Mucosa of descending colon (tissue), 3 donors: ENCODE measurements around the gene IER5L. TPM values are rescaled to one million over a fixed set of nuclear protein-coding genes. Genes with fewer than 3 reads are reported as not detected.

Source experiments
- ATAC-seq: fragments of 200-7000 bp; cut with Tn5 transposase; one replicate; pipeline ENCODE4 v1.9.1; 2020; ENCODE audit warnings: mild to moderate bottlenecking, moderate library complexity
- DNase-seq, 3 donors: peaks; one replicate each; pipeline ENCODE4 v3.0.0-alpha.2; 2020
- H3K36me3 ChIP-seq: fragments of 200-600 bp; one replicate; pipeline ENCODE4 v1.8.0; 2021; ENCODE audit warnings: low read depth, mild to moderate bottlenecking
- H3K4me1 ChIP-seq: fragments of 200-600 bp; one replicate; pipeline ENCODE4 v1.8.0; 2021; ENCODE audit warnings: low read depth, mild to moderate bottlenecking
- H3K4me3 ChIP-seq: fragments of 200-600 bp; one replicate; pipeline ENCODE4 v1.8.0; 2021; ENCODE audit warnings: mild to moderate bottlenecking
- H3K9me3 ChIP-seq: fragments of 200-600 bp; one replicate; pipeline ENCODE4 v1.8.0; 2021; ENCODE audit warnings: mild to moderate bottlenecking
- intact Hi-C, 2 donors: fragments of 100-400 bp; cut with DNase I in 1 of 2; cut with micrococcal nuclease in 1 of 2; formaldehyde crosslinking; loops; one replicate each; pipeline versions ENCODE4 v1.11.0 to v1.11.1; 2022; cut with DNase I, micrococcal nuclease
- long read RNA-seq, 2 donors: library from polyadenylated mRNA; unstranded; transcript quantifications; one replicate each; pipeline ENCODE4 v2.0.0, GENCODE V29; 2019 to 2021
- total RNA-seq, 3 donors: library from RNA; stranded (reverse); fragmentation: NEBNext Ultra II Directional in 2 of 3; extraction: Animal tissue kit (Norgen Biotek cat#: 25700) in 2 of 3; gene quantifications; one replicate each; pipeline versions ENCODE4 v1.2.1 to v1.2.4, GENCODE V29; 2021 to 2023
- TF ChIP-seq, protein P1 (sequence below): fragments of 200-600 bp; IDR thresholded peaks from one replicate; pipeline ENCODE4 v1.8.0; 2022; ENCODE audit warnings: antibody characterized with exemption, mild to moderate bottlenecking
- donor health status: DM: no; HTN: no; CAD: no; lungs with moderate emphysema.
- donor health status: DM: no; HTN: no; CAD: no.
- donor health status: DM: no; HTN: yes; CAD: no.

IER5L gene
- 1 to 10 TPM; 5.8 to 8.2 (median 8.0) TPM for total RNA-seq
- long read RNA-seq, donor 1, transcript IER5L-201 (1 exons, 2,711 nt): major isoform, 10 of 10 reads
- long read RNA-seq, donor 1, partial matches to known transcripts: 0 of 10 reads
- long read RNA-seq, donor 1, other reads (novel, unspliced or antisense): 0 of 10 reads
- long read RNA-seq, donor 2, partial matches to known transcripts: 0 of 4 reads
- long read RNA-seq, donor 2, other reads (novel, unspliced or antisense): 0 of 4 reads

DNA sequence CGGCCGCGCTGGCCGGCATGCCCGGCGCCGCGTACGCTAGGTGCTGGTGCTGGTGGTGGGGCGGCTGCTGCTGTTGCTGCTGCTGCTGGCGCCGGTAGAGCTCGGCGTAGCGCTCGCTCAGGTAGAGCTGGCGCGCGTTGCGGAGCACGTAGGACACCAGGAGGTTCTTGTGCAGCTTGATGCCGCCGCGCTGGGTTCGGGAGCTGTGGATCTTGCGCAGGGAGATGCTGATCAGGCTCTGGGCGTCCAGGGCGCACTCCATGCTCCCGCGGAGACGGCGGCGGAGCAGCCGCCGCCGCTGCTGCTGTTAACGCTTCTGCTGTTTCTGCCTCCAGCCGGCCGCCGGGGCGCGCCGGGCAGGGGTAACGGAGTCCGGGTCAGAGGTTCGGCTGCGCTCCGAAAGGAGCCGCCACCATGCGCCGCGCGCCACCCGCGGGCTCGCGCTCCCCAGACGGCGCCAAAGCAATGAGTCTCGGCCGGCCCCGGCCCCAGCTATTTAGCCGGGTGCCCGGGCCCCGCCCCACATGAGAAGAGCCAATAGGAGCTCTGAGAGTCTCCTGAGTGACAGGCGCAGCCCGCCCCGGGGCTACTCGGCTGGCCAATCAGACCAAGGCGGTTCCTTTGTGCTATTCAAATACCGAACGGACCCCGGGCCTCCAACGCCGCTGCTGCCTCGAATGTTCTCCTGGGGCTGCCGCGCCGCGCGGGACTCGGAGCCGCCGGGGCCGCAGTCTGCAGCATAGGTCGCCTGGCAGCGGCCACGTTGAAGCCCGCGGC is at the start of gene IER5L:
Gene IER5L, minus strand, starts transcription at position 471 of the 777 bp plus-strand sequence. Its CDS starts 209 bp downstream, at position 262.
- ATAC-seq (peak; percentile 78), DNase-seq (peak; percentile 95 to 97 (median 96))
- H3K4me1 ChIP-seq: peaks cover 41% of the 10 kb centered on the region
- no peaks in the 10 kb centered on the region for H3K36me3 ChIP-seq
- TF ChIP-seq, protein P1, sequence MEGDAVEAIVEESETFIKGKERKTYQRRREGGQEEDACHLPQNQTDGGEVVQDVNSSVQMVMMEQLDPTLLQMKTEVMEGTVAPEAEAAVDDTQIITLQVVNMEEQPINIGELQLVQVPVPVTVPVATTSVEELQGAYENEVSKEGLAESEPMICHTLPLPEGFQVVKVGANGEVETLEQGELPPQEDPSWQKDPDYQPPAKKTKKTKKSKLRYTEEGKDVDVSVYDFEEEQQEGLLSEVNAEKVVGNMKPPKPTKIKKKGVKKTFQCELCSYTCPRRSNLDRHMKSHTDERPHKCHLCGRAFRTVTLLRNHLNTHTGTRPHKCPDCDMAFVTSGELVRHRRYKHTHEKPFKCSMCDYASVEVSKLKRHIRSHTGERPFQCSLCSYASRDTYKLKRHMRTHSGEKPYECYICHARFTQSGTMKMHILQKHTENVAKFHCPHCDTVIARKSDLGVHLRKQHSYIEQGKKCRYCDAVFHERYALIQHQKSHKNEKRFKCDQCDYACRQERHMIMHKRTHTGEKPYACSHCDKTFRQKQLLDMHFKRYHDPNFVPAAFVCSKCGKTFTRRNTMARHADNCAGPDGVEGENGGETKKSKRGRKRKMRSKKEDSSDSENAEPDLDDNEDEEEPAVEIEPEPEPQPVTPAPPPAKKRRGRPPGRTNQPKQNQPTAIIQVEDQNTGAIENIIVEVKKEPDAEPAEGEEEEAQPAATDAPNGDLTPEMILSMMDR: no peak
- peak within 1 kb of the TSS; percentile 56 for H3K4me3 ChIP-seq
- H3K9me3 ChIP-seq: no peaks in the 10 kb centered on the region
- intact Hi-C loops: loop anchor here in 1 of 2 donors (5.0 to 10.0 kb wide), 2 partner anchors 307 to 434 kb away; no protein-coding TSS in a partner anchor

DNA sequence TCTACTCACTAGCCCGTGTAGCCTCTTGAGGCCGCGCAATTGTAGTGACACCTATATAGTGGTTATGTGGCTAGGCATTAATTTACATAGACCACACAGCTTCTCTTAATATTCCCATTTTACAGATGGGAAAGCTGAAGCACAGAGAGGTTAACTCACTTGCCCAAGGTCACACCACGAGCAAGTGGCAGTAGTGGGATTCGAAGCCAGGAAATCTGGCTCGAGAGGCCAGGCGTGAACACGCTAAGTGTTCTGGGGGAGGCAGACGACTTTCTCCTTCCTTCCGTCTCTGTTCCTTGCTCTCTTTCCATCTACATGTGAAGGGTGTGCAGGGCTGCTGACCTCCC is 49.8 kb upstream of the IER5L start:
- TF ChIP-seq, protein P1: no peak
- intact Hi-C loops: no loop called here
- Histone ChIP-seq H3K4me3 (no peak overlapping the region), H3K4me1 (peaks cover 6% of the 10 kb centered on the region), H3K36me3 (no peaks in the 10 kb centered on the region), H3K9me3 (no peaks in the 10 kb centered on the region)
- DNase-seq (no peak), ATAC-seq (no peak)

DNA sequence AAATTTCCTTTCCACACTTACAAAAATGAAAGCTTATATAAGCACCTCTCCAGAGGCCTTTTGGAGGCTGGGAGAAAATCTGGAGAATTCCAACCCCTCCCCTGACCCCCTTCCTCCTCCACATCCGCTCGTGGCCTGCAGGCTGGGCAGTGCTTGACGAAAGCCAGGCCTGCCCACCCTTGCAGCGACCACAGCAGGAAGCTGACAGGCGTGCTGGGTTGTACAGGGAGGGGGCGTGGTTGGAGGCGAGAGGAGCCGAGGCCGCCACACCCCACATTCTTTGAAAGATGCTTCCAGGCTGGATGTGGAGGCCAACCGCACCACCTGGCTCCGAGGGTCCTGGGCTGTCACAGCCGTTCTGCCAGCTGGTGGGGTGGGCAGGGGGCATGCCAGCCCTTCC is 47.8 kb upstream of the IER5L start:
- peaks cover 6% of the 10 kb centered on the region for H3K4me1 ChIP-seq
- intact Hi-C loops: no loop called here
- no peak overlapping the region for H3K4me3 ChIP-seq
- ATAC-seq (peak; percentile 69), DNase-seq (peak; percentile 47 to 83 (median 55))
- no peaks in the 10 kb centered on the region for H3K9me3 ChIP-seq
- TF ChIP-seq, protein P1: no peak
- no peaks in the 10 kb centered on the region for H3K36me3 ChIP-seq

DNA sequence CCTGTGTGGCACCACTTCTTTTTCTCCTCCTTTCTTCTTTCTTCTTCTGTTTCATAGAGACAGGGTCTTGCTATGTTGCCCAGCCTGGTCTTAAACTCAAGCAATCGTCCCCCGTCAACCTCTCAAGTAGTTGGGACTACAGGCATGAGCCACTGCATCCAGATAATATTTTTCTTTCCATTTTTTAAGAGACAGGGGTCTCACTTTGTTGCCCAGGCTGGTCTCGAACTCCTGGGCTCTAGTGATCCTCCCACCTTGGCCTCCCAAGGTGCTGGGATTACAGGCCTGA is 47.4 kb upstream of the IER5L start:
- H3K9me3 ChIP-seq: no peaks in the 10 kb centered on the region
- ATAC-seq (no peak), DNase-seq (peak in 1 of 3 donors; percentile 1)
- TF ChIP-seq, protein P1: no peak
- intact Hi-C loops: no loop called here
- H3K4me3 ChIP-seq: no peak overlapping the region
- H3K4me1 ChIP-seq: peaks cover 6% of the 10 kb centered on the region
- no peaks in the 10 kb centered on the region for H3K36me3 ChIP-seq

DNA sequence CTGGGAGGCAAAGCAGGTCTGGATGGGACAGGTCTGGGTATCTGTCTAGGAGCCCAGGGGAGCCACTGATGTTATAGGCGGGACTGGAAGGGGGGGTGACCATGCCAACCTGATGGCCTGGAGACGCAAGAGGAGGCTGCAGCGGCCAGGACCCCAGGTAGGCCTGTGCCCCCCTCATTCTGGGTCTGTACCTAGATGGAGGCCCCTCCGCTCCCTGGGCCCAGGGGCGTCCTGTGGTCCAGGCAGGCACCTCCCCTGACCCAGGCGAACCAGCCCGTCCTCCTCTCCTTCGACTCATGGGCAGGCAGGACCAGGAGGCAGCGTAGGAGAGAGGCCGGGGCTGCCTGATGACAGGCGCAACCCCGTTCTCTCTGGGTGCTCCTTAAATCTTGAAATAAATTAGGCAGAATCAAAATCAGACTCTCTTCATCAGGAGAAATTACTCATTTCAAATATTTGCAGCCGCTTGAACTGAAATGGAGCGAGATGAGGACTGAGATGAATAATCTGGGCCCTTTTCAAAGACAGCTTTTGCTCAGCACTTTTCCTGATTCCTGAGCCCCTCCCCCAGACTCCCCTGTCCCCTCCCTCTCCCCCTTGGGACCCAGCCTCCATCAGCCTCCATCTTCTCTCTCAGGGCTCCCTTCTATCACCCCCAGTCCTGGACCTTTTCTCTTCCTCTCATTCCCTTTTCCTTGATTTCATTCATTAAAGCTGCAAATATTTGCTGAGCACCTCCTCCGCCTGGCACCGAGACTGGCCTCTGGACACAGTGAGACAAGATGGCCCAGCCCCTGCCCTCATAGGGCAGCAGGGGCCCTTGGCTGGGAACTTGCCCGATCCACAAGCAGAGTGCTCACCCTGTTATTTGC is 46.8 kb upstream of the IER5L start:
- Histone ChIP-seq H3K9me3 (no peaks in the 10 kb centered on the region), H3K4me1 (peaks cover 6% of the 10 kb centered on the region), H3K4me3 (no peak overlapping the region), H3K36me3 (no peaks in the 10 kb centered on the region)
- intact Hi-C loops: no loop called here
- DNase-seq (peak in 2 of 3 donors; percentile 5 to 44), ATAC-seq (no peak)
- TF ChIP-seq, protein P1: no peak
